ENCODE measurements around the gene C12orf42.

DNA sequence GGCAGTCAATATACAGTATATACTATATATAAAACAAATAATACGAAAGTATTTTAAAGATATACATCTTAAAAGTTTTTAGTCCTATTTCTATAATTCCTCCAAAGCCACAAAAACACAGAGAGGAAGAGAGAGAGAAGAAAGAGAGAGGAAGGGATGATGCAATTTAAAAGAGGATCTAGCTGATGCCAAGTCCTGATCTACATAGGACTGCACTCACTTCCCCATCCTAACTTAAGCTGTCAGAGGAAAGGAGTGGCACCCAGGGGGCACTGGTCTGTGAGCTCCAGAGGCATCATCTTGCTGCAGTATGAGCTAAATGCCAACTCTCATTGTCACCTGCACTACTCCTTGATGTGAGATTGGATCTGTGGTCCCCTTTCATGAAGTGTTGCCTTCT lies 95.8 kb downstream of the C12orf42 start:
- TF ChIP-seq, protein P1, sequence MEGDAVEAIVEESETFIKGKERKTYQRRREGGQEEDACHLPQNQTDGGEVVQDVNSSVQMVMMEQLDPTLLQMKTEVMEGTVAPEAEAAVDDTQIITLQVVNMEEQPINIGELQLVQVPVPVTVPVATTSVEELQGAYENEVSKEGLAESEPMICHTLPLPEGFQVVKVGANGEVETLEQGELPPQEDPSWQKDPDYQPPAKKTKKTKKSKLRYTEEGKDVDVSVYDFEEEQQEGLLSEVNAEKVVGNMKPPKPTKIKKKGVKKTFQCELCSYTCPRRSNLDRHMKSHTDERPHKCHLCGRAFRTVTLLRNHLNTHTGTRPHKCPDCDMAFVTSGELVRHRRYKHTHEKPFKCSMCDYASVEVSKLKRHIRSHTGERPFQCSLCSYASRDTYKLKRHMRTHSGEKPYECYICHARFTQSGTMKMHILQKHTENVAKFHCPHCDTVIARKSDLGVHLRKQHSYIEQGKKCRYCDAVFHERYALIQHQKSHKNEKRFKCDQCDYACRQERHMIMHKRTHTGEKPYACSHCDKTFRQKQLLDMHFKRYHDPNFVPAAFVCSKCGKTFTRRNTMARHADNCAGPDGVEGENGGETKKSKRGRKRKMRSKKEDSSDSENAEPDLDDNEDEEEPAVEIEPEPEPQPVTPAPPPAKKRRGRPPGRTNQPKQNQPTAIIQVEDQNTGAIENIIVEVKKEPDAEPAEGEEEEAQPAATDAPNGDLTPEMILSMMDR (conservative IDR thresholded peaks at IDR 0.05; ENCODE audit: low read depth, low read length): no peak
- TF ChIP-seq EZH2 (IDR thresholded peaks at IDR 0.05; ENCODE audit: low read length, unreplicated experiment): no peak
